Measurements from ENCODE around the gene VPS54. TPM values are rescaled to one million over a fixed set of nuclear protein-coding genes. Genes with fewer than 3 reads are reported as not detected.

The VPS54 gene
- total RNA-seq, 1 experiment from 2014 or later, result 13.1 TPM

GRCh38 chr2:63898839-63899238 lies 120.4 kb downstream of the VPS54 start:
- H3K9me3 Mint-ChIP-seq (ENCODE audit: unreplicated experiment), result no peaks in the 10 kb centered on the region
- H3K4me3 Mint-ChIP-seq (ENCODE audit: unreplicated experiment), result no peak overlapping the region
- ChIA-PET CTCF (interaction anchor here (0.8 to 2.0 kb wide), 3 partner anchors 9 to 200 kb away, joined by 3 to 10 read pairs (median 4); no protein-coding TSS in a partner anchor), POLR2A (interaction anchor here (1.7 to 2.0 kb wide), 2 partner anchors 9 to 310 kb away, joined by 6 read pairs; partner anchors contain the start of genes MDH1 and WDPCP)
- peaks cover 90% of the 10 kb centered on the region for H3K36me3 Mint-ChIP-seq (ENCODE audit: insufficient read depth, unreplicated experiment)
- intact Hi-C loops (cut with micrococcal nuclease), result no loop called here
- H3K27ac Mint-ChIP-seq (ENCODE audit: low read depth, unreplicated experiment), result no peak overlapping the region
- H3K4me1 Mint-ChIP-seq (ENCODE audit: insufficient read depth, unreplicated experiment), result no peaks in the 10 kb centered on the region
- no peak for DNase-seq (ENCODE audit: unreplicated experiment)
- no peak for TF ChIP-seq CTCF (IDR thresholded peaks at IDR 0.05; ENCODE audit: unreplicated experiment)
- BruUV-seq (replicated peaks), result no TSS peak
- no peaks in the 10 kb centered on the region for H3K27me3 Mint-ChIP-seq (ENCODE audit: insufficient read depth, unreplicated experiment)

GRCh38 chr2:63894167-63894566 lies 125.1 kb downstream of the VPS54 start:
- Mint-ChIP-seq H3K27ac (ENCODE audit: low read depth, unreplicated experiment) (no peak overlapping the region), H3K27me3 (ENCODE audit: insufficient read depth, unreplicated experiment) (no peaks in the 10 kb centered on the region), H3K4me1 (ENCODE audit: insufficient read depth, unreplicated experiment) (no peaks in the 10 kb centered on the region), H3K36me3 (ENCODE audit: insufficient read depth, unreplicated experiment) (peaks cover 94% of the 10 kb centered on the region), H3K9me3 (ENCODE audit: unreplicated experiment) (no peaks in the 10 kb centered on the region), H3K4me3 (ENCODE audit: unreplicated experiment) (no peak overlapping the region)
- no TSS peak for BruUV-seq (replicated peaks)
- no peak for TF ChIP-seq CTCF (IDR thresholded peaks at IDR 0.05; ENCODE audit: unreplicated experiment)
- no peak for DNase-seq (ENCODE audit: unreplicated experiment)
- intact Hi-C loops (cut with micrococcal nuclease), result no loop called here
- ChIA-PET CTCF (interaction anchor here (1.2 kb wide), 1 partner anchor 51 kb away, joined by 4 read pairs; no protein-coding TSS in a partner anchor), POLR2A (interaction anchor here (0.8 to 2.6 kb wide), 4 partner anchors 11 to 390 kb away, joined by 3 to 7 read pairs (median 5); partner anchors contain the start of genes MDH1 and WDPCP)

GRCh38 chr2:63893163-63893562 lies 126.1 kb downstream of the VPS54 start:
- H3K9me3 Mint-ChIP-seq (ENCODE audit: unreplicated experiment), result no peaks in the 10 kb centered on the region
- no peak for TF ChIP-seq CTCF (IDR thresholded peaks at IDR 0.05; ENCODE audit: unreplicated experiment)
- CTCF ChIA-PET, result interaction anchor here (0.5 to 1.2 kb wide), 3 partner anchors 50 to 211 kb away, joined by 3 to 4 read pairs (median 3); no protein-coding TSS in a partner anchor
- no peak overlapping the region for H3K4me3 Mint-ChIP-seq (ENCODE audit: unreplicated experiment)
- H3K4me1 Mint-ChIP-seq (ENCODE audit: insufficient read depth, unreplicated experiment), result no peaks in the 10 kb centered on the region
- BruUV-seq (replicated peaks), result no TSS peak
- POLR2A ChIA-PET, result interaction anchor here (0.6 to 2.1 kb wide), 6 partner anchors 10 to 304 kb away, joined by 3 to 11 read pairs (median 4); partner anchors contain the start of genes MDH1, UGP2 and WDPCP
- DNase-seq (ENCODE audit: unreplicated experiment), result no peak
- H3K27ac Mint-ChIP-seq (ENCODE audit: low read depth, unreplicated experiment), result no peak overlapping the region
- H3K27me3 Mint-ChIP-seq (ENCODE audit: insufficient read depth, unreplicated experiment), result no peaks in the 10 kb centered on the region
- peaks cover 96% of the 10 kb centered on the region for H3K36me3 Mint-ChIP-seq (ENCODE audit: insufficient read depth, unreplicated experiment)
- intact Hi-C loops (cut with micrococcal nuclease), result no loop called here

GRCh38 chr2:63891488-63892030 lies 127.7 kb downstream of the VPS54 start:
- ChIA-PET POLR2A (interaction anchor here (1.1 to 1.6 kb wide), 3 partner anchors 16 to 200 kb away, joined by 3 to 11 read pairs (median 5); no protein-coding TSS in a partner anchor), CTCF (interaction anchor here (0.5 kb wide), 1 partner anchor 30 kb away, joined by 3 read pairs; no protein-coding TSS in a partner anchor)
- Mint-ChIP-seq H3K27me3 (ENCODE audit: insufficient read depth, unreplicated experiment) (no peaks in the 10 kb centered on the region), H3K36me3 (ENCODE audit: insufficient read depth, unreplicated experiment) (peaks cover 96% of the 10 kb centered on the region), H3K4me3 (ENCODE audit: unreplicated experiment) (no peak overlapping the region), H3K9me3 (ENCODE audit: unreplicated experiment) (no peaks in the 10 kb centered on the region), H3K4me1 (ENCODE audit: insufficient read depth, unreplicated experiment) (peaks cover 5% of the 10 kb centered on the region), H3K27ac (ENCODE audit: low read depth, unreplicated experiment) (no peak overlapping the region)
- intact Hi-C loops (cut with micrococcal nuclease), result no loop called here
- no TSS peak for BruUV-seq (replicated peaks)
- no peak for TF ChIP-seq CTCF (IDR thresholded peaks at IDR 0.05; ENCODE audit: unreplicated experiment)
- no peak for DNase-seq (ENCODE audit: unreplicated experiment)

Data from MCF 10A (cell line).